Thyroid gland (tissue), 4 donors: ENCODE data around the gene CNNM1.

Source experiments
- POLR2A ChIP-seq, 2 donors: fragments of 450-650 bp; IDR thresholded peaks; one replicate each; pipeline ENCODE4 v1.6.1; 2017; ENCODE audit warnings: antibody characterized with exemption in 2 of 2, mild to moderate bottlenecking in 2 of 2, moderate library complexity in 1 of 2
- TF ChIP-seq, protein P1 (sequence below), 6 experiments: fragments of 200-600 bp in 3 of 6; fragments of 450-650 bp in 3 of 6; sonication (generic) in 3 of 6; IDR thresholded peaks; one replicate each; pipeline ENCODE4 v1.5.1; 2016 to 2019; ENCODE audit warnings: antibody characterized with exemption in 6 of 6, mild to moderate bottlenecking in 2 of 6, inconsistent platforms in 1 of 6, moderate library complexity in 1 of 6

DNA sequence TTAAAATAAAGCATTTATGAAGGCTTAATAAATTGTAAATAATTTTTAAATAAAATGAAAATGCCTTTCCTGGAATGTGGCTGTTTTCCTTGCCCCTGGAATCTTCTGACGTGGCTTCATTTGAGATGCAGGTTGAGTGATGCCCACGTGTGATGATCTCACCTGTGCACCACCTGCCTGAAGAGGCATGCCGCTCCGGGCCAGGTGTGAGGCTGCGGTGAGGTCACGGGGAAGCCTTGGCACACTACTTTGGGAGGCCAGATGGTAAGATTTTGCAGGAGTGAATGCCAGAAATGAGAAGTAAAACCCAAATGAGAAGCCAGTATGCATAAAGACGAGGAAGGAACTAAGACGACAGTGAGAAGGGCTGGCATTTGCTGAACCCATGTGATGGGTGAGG is 65.1 kb downstream of the CNNM1 start:
- TF ChIP-seq, protein P1, sequence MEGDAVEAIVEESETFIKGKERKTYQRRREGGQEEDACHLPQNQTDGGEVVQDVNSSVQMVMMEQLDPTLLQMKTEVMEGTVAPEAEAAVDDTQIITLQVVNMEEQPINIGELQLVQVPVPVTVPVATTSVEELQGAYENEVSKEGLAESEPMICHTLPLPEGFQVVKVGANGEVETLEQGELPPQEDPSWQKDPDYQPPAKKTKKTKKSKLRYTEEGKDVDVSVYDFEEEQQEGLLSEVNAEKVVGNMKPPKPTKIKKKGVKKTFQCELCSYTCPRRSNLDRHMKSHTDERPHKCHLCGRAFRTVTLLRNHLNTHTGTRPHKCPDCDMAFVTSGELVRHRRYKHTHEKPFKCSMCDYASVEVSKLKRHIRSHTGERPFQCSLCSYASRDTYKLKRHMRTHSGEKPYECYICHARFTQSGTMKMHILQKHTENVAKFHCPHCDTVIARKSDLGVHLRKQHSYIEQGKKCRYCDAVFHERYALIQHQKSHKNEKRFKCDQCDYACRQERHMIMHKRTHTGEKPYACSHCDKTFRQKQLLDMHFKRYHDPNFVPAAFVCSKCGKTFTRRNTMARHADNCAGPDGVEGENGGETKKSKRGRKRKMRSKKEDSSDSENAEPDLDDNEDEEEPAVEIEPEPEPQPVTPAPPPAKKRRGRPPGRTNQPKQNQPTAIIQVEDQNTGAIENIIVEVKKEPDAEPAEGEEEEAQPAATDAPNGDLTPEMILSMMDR (IDR thresholded peaks at IDR 0.05), result no peak
- TF ChIP-seq POLR2A (IDR thresholded peaks at IDR 0.05), result no peak
